GM21528 (cell line): ENCODE results near the gene CDH23.

Experiments used
- ATAC-seq: cut with Tn5 transposase; IDR thresholded peaks from one replicate; pipeline ENCODE4 v1.9.1; 2021; ENCODE audit warnings: mild to moderate bottlenecking, moderate library complexity; ENCODE audit not compliant: unreplicated experiment, low FRiP score

Gene CDH23

DNA sequence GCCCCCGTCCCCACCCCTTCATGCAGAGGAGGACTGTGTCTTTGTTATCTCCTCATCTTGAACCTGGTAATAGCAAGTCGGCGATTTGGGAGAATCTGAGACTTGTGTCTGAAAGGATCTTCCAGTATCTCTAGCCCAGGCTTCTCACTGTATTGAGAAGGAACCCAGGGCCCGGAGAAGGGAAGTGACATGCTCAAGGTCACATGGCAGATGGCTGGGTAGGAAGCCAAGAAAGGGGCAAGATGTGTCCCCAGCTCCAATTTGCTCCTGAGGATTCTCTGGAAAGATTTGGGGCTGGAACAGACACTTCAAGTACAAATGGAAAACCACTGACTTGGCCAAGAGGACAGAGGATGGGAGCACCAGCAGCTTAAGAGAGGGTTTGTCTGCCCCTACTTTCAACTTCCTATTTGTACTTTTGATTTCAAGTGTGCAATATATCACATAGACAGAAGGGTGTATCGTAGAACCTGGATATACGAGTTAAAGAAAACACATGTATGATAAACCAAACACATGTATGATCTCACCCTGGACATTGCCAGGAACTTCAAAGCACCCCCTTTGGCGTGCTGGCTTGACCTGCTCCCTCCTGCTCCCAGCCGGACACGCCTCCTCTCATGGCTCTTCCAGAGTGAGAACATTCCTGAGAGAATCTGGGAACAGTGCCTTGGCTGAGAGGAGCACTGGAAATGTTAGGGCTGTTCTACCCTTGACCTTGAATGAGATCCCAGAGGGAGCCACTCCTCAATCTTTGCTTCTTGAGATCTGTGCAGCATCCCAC lies 79.7 kb downstream of the CDH23 start:
- ATAC-seq, result no peak

DNA sequence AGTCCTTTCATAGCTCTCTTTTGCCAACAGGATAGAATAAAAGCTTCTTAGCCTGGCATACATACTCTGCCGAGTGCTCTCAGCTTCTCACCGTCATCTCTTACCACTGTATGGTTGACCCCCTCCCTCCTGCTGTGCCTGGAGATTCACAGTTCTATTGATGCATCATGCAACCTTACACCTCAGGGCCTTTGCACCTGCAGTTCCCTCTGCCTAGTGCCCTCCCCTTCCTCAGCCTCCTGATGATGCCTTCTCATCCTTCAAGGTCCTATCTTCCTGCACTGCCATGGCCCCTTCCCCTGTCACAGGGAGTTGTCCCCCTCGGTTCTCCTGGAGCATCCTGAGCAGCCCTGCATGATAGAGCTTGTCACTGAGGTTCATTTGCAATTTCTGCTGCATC lies 81.5 kb downstream of the CDH23 start:
- ATAC-seq, result no peak

DNA sequence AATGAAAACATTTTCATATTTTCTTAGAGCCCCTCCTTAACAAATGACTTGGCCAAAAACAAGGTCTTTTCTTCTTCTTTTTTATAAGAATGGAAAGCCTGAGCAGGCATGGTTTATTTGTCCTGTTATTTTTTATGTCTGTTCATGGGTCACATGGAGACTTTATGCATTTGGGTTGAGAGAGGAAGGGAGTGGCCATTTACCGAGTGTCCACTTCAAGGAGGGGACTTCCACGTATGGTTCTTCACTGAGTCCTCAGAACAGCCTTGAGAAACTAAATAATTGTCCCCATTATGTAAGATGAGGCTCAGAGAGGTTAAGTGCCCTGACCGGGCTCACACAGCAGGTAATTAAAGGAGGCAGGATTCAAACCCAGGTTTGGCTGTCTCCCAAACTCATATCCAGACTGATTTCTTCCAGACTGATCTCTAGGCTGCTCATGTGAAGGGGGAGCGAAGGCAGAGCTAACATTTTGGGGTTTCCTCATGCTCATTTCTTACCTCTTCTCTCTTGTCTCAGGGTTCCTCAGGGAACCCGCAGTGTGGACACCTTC lies 82.2 kb downstream of the CDH23 start:
- ATAC-seq, result no peak

DNA sequence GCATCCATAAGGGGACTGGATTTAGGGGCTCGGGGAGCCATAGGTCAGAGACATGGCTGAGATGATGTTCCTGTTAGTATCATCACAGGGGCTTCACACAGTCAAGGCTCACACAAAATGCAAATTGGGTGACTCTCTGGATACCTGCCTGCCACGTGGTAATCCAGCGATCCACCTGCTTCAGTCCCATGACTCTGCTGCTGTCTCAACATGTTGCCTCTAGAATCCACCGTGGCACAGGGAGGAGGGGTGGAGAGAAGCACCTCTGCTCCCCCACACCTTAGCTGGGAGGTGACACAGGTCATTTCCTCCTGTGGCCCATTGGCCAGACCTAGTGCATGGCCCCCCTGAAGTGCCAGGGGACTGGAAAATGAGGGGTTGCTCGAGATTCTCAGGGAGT lies 83.1 kb downstream of the CDH23 start:
- no peak for ATAC-seq

DNA sequence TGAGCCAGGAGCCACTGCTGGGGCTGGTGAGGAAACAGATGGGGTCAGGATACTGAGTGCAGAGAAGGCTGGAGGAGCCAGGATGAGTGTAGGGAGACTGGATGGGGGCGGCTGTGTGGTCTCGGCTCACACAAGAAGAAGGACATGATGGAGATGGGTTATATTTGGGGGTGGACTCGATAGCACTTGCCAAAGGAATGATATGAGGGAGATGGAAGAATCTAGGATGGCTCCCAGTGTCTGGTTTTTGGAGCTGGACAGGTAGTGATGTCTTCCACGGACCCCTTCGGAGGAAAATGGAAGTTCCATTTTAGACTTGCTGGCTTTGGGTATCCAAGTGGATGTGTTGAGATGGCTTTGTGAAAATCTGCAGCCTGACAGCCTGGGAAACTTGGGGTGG lies 83.9 kb downstream of the CDH23 start:
- ATAC-seq, result no peak

DNA sequence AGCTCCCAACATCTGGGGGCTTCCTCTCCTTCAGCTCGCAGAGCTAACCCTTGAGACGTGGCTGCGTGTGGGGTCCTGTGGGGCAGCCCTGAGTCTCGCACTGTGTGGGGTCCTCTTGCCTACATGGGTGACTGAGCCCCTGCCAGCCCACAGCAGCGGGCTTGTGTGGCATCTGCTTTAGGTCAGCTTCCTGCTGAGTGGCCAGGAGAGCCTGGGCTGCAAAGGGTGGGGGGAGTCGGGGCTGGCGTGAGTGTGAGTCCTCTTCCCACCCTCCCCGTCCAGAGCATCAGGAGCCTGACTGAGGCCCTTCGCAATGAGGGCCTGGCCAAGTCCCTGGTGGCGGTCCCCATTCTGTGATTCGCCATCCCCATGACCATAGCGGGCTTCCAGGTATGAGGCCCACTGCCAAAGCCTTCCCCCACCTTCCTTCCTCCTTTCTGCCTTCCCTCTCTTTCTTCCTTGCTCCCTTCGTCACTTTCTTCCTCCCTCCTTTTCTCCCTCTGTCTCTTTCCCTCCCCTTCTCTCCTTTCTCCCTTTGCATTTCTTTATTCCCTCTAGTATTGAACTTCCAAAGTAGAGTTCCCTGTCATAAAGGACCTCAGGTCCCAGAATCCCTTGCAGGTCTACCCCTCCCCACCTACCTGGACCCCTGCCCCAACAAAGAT lies 85.2 kb downstream of the CDH23 start:
- ATAC-seq, result no peak

DNA sequence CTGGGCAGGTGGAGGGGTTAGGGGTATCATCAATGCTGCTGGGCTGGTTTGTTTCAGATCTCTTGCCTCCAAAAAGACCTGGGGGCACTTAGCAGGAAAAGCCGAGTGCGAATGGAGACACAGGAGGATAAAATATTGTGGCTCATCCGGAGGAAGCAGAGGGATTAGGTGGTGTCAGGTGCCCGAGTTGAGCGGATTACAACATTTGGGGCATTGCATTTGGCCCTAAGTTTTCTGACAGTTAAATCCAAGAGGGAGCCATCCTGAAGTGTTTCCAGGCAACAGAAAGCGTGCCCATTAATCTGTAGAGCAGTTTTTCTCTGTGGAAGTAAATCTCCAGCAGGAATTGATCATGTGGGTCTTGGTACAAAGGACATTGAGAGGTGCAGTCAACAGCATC lies 85.9 kb downstream of the CDH23 start:
- ATAC-seq, result no peak

DNA sequence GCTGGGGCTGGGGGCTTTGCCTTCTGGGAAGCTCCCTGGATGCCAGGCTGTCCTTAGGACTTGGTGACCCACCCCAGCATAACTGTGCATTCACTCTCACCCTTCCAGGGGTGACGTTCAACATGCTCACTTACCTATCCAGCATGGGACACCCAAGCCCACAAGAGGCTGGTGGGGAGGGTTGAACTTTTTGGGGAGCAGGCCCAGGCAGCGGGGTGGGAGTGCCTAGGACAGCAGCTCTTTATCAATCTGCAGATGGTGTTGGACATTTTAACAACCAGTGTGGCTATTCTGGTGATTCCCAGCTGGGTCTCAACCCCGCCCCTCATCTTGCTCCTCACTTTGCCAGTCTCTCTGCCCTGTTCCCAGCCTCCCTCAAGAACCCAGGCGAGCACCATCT lies 86.4 kb downstream of the CDH23 start:
- ATAC-seq, result no peak

DNA sequence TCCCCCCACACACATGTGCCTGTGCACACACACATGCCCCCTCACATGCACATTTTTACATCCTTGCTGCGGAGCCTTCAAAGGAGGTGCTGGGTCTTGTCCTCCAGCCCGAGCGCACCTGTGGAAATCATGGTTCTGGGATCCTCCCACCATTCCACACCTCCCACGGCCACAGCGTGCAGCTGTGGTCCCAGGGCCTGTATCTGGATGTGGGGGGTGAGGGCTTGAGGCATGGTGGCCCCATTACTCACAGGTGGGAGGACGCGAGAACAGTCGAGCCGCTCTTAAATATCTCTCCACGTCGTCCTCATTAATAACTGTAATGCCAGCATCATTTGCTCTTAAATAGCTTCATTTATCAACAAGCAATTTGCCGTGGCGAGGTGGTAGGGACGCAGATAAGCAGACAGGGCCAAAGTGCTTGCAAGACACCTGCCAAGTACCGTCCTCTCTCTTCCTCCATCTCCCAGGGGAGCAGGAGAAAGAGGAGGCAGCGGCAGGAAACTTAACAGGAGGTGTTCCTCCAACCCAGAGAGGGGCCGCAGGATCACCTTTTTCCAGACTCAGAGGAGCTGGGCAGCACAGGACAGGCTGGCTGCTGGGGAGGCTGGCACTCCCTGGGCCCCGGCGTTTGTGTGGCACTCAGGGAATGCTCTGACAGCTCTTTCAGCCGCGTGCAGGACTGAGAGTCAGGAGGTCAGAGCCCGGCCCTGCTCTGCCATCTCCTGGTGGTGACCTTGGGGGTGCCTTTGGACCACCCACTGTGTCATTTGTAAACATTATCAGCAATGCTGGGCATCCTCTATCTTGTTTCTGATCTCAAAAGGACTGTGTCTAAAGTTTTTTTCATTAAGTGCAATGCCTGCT lies 87.4 kb downstream of the CDH23 start:
- no peak for ATAC-seq

DNA sequence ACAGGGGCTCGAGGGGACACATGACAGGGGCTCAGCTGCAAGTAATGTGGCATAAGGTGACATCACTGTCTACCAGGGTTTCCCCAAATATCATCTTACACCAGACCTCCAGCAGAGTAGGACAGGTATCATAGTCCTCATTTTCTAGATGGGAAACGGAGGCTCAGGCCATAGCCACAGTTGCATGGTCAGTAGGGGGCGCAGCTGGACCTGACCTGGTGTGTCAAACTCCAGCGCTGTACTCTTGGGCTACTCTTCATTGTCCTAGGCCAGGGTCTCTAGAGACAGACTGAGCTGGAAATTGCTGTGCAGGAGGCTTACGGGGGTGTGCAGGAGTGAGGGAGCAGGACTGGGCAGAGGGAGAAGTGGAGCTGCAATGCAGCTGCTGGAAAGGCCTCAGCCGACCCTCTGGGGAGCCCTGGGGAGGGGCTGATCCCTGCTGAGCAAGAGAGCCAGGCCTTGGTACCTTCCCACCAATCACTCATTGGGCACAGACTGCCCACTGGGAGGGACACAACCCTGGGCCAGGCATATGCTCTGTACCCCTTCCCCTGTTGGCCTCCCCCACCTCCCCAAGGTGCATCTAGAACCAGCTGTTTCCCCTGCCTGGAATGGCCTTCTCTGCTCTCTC lies 89.9 kb downstream of the CDH23 start:
- ATAC-seq, result no peak

DNA sequence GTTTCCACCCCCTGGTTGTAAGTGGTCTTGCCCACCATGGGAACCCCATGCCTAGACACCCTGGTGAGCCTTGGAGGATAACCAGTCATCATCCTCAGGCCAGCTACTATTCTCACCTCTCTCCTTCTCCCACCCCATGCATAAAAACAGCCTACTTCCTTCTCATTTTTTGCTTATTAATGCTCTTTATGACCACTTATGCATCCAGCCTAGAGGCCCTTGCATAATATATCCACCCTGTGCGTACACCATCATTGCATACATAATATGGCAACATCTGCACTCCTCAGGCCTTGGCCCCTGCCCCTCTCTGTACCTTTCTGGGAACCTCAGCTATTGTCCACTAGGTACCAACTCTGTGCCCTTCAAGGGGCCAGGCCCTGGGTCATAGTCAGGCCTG lies 91.0 kb downstream of the CDH23 start:
- no peak for ATAC-seq

DNA sequence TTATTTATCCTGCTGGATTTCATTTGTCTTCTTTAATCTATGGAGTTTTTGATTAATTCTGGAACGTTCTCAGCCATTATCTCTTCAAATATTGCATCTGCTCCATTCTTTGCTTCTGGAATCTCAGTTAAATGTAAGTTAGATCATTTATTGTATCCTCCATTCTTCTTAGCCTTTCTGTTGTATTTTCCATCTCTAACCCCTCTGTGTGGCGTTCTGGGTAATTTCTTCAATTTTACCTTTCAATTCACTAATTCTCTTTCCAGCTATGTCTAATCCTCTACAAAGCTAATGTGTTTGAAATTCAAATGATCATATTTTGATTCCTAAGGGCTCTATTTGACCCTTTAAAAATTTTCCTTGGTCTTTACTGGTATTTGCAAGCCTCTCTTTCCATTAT lies 92.4 kb downstream of the CDH23 start:
- no peak for ATAC-seq

DNA sequence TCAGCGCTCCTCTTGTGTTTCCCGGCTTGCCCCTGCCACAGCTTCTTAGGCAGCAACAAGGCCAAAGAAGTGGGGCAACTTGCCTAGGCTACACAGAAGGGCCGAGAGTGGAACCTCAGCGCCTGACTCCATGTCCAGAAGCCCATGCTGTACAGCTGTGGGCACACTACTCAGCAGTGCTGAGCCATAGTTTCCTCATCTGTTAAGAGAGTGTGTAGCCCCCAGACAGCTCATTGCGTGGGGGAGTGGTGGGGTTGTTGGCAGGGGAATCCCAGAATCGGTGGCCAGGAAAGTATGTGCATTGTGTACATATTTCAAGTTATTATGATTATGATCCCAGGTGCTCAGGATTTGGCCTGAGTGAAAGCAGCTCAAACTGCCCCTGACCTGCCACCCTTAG lies 96.2 kb downstream of the CDH23 start:
- no peak for ATAC-seq

DNA sequence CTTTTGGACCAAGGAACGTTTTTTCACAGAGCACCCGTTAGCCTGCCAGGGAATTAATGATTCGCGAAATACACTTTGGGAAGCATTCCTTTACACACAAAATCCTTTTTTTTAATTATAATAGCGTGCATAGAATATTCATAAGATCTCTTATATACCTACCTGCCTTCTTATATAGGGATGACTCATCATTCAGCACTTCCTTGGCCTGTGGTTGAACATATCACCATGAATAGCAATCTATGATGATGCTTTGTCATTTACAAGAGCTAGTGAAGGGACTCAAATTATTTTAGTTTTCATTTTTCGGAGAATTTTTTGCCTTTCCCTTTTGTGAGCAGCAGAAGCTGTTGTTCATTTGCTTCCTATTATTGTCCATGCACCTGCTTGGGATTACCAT lies 97.0 kb downstream of the CDH23 start:
- ATAC-seq, result no peak

DNA sequence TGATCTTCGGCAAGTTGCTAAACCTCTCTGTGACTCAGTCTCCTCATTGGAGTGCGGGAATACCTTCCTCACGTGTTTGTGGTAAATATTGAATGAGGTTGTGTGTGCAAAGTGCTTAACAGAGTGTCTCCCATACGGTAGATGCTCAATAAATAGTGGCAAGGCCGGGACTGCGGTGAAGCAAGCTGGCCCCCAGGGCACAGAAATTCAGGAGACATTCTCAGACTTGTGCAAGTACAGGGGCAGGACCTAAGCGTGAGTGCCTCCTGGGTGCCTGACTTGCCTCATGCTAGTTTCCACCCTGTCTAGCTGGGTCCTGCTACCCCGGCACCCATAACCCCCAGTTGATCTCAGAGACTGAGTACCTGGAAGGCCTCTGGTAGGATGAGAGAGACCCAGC lies 97.8 kb downstream of the CDH23 start:
- no peak for ATAC-seq

DNA sequence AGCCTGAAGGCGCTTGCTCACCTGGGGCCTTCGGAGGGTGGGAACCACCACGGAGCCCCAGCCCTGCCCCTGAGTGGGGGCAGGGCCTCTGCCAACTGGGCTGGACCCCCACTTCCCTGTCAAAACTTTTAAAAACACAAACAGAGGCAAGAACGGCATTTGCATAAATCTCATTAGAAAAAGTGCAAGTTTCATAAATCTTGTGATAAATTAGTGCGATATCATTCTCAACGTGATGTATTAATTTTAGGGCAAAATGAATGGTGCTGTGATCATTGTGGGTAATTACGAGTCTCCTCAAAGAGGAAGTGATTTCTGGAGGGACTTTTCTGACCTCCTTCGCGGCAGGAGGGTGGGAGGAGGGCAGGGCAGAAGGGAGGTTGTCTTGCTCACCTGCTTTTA lies 98.3 kb downstream of the CDH23 start:
- no peak for ATAC-seq

DNA sequence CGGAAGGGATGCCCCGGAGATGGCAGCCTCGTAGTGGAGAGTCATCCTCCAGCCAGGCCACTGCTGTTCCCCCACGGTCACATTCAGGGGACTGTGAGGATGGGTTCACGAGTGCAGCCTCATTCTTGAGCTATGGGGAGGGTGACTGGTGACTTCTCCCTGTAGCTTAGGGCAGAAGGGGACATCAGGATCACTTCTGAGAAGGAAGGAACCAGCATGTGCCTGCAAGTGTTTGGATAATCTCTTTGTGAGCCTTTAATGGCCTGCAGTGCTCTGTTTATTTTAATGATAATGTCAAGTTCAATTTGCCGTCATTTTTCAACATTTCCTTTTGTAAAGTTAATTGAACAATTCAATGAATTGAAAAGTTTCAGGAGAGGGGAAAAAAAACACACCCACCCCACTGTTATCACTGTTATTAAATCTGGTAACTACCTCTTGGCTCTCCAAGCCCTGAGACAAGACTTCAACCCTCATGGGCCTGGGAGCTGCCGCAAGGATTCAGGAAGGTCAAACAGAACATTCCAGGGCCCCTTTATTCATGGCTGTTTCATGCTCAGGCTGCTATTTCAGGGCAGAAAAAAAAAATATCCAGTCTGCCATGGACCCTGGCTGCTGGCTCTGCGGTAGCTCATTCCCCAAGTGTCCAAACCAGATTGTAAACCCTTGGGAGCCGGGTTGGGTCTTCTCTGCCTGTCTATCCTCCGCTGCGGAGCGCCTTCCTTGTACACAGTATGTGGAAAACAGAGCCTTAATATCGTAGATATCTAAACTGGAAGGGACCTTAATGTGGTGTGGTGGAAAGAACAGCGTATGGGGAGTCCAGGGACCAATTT lies 100.4 kb downstream of the CDH23 start:
- no peak for ATAC-seq

DNA sequence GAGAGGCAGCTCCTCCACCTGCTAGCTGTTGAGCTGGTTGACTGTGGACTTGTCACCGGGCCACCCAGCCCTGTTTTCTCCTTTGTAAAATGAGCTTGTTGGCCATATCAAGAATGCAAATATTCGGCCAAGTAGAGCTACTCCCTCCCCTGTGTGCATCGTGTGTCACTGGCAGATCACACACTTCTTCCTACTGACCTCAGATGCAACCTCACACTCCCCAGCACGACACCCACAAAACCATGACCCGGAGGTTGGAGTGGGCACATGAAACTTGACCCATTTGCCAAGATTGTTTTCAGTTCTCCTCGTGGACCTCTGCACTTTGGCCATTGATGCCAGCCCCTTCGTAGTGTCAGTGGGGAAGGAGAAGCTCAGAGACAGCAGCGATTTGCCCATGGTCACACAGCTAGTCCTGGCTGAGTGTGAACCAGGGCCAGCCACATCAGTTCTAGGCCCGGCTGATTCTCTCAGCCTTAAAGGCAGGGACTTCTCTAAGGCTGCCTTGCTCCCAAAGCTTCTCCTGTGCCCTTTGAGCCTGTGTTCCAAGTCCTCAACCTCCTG lies 101.1 kb downstream of the CDH23 start:
- no peak for ATAC-seq

DNA sequence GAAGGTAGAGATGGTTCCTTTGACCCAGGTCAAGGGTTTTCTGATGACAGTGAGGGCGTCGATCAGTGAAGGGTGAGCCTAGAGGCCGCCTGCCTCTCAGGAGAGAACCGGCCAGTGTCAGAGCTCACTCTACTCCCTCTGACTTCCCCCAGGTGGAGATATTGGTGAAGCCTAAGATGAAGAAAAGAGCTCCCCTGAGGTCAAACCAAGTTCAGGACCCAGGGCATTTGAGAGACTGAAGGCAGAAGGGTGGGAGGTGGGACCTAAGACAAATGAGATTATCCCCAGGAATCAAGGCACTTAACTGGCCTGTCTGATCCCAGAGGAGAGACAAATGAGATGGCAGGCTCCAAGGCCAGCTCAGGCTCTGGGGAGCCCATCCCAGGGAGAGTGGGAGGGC lies 104.7 kb downstream of the CDH23 start:
- ATAC-seq, result no peak
